HG02610 (cell line): ENCODE data around the gene ENO2.
A peak's percentile ranks its signal among the peaks of the same experiment; 100 is the strongest.

Experiments
- ATAC-seq: cut with Tn5 transposase; IDR thresholded peaks from one replicate; pipeline ENCODE4 v1.9.1; 2021; ENCODE audit warnings: mild to moderate bottlenecking, moderate library complexity; ENCODE audit not compliant: unreplicated experiment

ENO2 gene

DNA sequence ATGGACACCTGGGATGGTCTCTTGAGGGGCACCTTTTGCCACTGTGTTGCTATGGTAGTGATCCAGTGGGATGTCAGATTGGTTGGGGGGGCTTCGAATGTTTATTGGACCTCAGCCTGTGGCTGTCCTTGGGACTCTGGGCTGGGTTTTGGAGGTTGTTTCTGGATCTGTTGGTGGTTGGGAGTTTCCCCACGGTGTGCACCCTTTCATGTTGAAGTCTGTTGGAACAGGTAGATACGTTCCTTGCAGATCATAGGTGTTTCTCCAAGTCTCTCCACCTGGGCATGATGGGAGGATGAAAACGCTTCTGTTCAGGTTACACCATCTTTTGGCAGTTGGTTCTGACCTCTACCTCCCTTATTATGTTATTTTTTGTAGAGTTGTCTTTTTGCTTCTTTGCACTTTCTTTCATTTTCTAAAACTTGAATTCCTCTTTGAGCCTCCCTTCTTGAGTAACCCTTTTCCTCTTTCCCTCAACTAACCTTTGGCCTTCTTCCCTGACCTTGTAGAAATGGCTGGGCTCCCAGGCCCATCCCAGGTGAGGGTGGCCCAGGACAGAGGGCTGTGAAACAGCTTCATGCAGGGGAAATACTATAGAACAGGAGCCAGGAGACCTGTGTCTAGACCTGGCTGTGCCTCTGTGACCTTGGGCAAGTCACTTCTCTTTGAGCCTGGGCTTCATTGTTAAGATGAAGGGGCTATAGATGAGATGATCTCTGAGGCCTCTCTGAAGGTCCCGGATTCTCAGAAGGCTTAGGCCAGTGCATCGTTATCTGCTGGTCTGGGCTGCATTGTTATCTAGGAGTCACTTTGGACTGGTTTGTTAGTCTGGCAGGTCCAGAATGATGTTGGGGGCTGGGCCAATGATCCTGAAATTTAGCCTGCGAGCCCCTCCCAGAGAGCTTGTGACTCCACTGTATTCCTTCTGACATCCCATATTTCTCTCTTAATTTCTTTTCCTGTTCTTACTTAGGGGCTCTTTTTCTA is 15.4 kb downstream of the ENO2 start:
- ATAC-seq, result no peak

DNA sequence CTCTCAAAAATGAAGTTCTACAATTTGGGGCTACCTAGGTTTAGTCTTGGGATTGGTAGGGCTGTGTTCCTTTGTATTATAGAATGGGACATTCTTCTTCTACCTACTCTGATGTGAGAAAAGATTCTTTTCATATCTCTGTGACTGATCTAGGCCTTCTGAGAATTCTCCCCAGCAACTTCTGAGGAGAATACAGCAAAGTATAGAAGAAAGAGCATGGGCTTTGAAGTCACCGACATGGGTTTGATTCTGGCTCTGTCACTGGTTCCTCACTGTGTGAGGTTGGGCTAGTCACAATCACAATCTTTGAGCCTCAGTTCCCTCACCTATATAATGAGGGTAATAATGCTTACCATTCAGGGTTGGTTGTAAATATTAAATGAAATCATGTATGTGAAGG is 18.4 kb downstream of the ENO2 start:
- ATAC-seq, result no peak

DNA sequence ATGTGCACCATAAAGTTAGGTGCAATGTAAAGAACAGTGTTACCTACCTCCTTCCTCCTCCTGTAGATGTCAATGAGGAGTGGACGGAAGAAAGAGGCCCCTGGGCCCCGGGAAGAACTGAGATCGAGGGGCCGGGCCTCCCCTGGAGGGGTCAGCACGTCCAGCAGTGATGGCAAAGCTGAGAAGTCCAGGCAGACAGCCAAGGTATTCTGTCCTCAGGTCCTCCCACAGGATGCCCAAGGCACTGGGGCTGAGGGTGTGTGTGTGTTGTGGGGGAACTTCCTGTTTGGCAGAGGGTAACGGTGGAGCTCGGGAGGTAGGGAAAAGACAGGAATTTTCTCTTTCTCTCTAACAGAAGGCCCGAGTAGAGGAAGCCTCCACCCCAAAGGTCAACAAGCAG is 19.7 kb downstream of the ENO2 start:
- ATAC-seq, result no peak

DNA sequence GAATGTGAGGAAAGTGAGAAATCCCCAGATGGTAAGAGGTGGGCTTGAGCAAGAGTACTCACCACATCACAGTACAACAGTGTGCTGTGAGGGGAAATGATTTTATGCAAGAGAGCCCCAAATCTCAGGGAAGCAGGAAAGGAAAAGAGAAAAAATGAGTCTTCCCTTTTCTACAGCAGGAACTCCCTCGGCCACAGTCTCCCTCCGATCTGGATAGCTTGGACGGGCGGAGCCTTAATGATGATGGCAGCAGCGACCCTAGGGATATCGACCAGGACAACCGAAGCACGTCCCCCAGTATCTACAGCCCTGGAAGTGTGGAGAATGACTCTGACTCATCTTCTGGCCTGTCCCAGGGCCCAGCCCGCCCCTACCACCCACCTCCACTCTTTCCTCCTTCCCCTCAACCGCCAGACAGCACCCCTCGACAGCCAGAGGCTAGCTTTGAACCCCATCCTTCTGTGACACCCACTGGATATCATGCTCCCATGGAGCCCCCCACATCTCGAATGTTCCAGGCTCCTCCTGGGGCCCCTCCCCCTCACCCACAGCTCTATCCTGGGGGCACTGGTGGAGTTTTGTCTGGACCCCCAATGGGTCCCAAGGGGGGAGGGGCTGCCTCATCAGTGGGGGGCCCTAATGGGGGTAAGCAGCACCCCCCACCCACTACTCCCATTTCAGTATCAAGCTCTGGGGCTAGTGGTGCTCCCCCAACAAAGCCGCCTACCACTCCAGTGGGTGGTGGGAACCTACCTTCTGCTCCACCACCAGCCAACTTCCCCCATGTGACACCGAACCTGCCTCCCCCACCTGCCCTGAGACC is 21.2 kb downstream of the ENO2 start:
- ATAC-seq, result no peak

DNA sequence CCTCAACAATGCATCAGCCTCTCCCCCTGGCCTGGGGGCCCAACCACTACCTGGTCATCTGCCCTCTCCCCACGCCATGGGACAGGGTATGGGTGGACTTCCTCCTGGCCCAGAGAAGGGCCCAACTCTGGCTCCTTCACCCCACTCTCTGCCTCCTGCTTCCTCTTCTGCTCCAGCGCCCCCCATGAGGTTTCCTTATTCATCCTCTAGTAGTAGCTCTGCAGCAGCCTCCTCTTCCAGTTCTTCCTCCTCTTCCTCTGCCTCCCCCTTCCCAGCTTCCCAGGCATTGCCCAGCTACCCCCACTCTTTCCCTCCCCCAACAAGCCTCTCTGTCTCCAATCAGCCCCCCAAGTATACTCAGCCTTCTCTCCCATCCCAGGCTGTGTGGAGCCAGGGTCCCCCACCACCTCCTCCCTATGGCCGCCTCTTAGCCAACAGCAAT is 21.8 kb downstream of the ENO2 start:
- ATAC-seq, result no peak

DNA sequence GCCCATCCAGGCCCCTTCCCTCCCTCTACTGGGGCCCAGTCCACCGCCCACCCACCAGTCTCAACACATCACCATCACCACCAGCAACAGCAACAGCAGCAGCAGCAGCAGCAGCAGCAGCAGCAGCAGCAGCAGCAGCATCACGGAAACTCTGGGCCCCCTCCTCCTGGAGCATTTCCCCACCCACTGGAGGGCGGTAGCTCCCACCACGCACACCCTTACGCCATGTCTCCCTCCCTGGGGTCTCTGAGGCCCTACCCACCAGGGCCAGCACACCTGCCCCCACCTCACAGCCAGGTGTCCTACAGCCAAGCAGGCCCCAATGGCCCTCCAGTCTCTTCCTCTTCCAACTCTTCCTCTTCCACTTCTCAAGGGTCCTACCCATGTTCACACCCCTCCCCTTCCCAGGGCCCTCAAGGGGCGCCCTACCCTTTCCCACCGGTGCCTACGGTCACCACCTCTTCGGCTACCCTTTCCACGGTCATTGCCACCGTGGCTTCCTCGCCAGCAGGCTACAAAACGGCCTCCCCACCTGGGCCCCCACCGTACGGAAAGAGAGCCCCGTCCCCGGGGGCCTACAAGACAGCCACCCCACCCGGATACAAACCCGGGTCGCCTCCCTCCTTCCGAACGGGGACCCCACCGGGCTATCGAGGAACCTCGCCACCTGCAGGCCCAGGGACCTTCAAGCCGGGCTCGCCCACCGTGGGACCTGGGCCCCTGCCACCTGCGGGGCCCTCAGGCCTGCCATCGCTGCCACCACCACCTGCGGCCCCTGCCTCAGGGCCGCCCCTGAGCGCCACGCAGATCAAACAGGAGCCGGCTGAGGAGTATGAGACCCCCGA is 22.5 kb downstream of the ENO2 start:
- no peak for ATAC-seq

DNA sequence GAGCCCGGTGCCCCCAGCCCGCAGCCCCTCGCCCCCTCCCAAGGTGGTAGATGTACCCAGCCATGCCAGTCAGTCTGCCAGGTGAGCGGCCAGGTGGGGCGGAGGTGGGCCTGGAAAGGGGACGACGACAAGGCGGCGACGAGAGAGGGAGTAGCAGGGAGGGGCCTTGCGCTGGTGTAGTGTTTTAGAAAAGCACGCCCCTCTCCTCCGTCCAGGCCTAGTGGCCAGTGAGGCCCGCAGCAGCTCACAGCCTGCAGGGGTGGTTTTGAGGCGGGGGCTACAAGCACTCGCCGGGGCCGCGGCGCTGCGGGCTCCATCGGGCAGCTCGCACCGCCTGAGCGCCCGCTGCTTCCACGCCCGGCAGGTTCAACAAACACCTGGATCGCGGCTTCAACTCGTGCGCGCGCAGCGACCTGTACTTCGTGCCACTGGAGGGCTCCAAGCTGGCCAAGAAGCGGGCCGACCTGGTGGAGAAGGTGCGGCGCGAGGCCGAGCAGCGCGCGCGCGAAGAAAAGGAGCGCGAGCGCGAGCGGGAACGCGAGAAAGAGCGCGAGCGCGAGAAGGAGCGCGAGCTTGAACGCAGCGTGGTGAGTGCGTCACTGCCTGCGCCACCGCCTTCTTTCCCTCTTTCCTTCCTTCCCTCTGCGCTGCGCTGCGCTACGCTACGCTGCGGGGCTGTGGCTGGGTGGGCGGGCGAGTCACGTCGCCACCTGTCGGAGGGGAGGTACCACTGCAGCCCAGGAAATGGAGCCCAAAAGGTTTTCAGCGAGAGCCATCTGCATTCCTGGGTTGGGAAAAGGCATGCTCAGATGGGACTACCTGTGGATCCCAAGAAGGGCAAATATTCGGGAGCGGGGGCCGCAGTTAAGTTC is 23.3 kb downstream of the ENO2 start:
- ATAC-seq, result peak; percentile 88

DNA sequence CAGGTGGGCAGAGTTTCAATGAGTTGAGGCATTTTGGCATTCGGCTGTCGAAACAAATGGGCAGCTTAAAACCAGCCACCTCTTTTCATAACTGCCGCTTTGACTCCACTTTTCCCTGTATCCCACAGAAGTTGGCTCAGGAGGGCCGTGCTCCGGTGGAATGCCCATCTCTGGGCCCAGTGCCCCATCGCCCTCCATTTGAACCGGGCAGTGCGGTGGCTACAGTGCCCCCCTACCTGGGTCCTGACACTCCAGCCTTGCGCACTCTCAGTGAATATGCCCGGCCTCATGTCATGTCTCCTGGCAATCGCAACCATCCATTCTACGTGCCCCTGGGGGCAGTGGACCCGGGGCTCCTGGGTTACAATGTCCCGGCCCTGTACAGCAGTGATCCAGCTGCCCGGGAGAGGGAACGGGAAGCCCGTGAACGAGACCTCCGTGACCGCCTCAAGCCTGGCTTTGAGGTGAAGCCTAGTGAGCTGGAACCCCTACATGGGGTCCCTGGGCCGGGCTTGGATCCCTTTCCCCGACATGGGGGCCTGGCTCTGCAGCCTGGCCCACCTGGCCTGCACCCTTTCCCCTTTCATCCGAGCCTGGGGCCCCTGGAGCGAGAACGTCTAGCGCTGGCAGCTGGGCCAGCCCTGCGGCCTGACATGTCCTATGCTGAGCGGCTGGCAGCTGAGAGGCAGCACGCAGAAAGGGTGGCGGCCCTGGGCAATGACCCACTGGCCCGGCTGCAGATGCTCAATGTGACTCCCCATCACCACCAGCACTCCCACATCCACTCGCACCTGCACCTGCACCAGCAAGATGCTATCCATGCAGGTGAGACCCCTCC is 24.2 kb downstream of the ENO2 start:
- ATAC-seq, result no peak

DNA sequence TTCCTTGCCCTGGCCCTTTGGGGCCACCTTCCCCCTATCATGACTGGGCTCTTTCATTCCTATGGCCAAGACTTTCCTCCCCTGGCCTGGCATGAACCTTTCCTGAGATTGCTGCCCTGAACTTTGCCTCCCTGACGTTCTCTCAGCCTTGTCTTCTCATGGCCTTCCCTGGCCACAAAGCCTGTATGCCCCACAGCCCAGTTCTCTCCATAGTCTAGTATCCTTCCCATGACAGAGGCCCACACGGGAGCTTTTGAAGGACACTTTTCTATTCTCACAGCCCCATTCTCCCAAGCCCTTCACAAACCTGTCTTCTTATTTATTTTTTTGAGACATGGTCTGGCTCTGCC is 24.8 kb downstream of the ENO2 start:
- no peak for ATAC-seq

DNA sequence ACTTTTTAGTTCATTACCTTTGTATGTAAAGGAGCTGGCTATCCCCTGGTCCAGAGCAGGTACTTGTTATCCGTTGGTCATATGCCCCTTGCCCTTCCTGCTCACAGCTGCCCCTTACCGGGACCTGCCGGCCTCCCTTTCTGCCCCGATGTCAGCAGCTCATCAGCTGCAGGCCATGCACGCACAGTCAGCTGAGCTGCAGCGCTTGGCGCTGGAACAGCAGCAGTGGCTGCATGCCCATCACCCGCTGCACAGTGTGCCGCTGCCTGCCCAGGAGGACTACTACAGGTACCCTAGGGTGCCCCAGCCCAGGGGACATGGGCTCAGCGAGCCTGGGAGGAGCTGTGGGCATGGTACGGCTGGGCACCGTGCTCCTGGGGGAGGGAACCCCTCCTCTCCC is 26.9 kb downstream of the ENO2 start:
- ATAC-seq, result no peak

DNA sequence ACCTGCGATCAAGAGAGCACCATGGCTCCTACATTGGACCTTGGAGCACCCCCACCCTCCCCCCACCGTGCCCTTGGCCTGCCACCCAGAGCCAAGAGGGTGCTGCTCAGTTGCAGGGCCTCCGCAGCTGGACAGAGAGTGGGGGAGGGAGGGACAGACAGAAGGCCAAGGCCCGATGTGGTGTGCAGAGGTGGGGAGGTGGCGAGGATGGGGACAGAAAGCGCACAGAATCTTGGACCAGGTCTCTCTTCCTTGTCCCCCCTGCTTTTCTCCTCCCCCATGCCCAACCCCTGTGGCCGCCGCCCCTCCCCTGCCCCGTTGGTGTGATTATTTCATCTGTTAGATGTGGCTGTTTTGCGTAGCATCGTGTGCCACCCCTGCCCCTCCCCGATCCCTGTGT is 27.4 kb downstream of the ENO2 start:
- ATAC-seq, result no peak

DNA sequence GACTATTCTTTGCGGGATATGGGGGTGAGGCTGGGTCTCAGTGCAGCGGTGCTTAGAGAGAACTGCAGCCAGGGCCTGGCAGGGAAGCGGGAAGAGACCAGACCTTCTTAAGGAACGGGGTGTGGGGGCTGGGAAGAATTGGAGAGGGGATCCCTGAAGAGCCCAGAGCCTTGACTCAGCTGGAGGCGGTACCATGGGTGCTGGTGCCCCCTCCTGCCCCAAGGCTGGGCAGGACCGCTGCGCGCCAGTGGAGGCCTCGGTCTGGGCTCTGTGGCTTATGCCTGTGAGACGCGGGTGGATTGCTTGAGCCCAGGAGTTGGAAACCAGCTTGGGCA is 27.9 kb downstream of the ENO2 start:
- ATAC-seq, result no peak

DNA sequence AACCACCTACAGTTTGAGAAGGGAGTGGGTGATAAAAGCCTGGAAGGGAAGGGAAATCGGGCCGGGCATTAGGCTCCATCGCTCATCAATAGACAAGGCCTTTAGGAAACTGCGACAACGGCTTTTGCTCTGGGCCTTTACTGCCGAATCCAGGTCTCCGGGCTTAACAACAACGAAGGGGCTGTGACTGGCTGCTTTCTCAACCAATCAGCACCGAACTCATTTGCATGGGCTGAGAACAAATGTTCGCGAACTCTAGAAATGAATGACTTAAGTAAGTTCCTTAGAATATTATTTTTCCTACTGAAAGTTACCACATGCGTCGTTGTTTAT is 29.0 kb downstream of the ENO2 start:
- peak; percentile 26 for ATAC-seq

DNA sequence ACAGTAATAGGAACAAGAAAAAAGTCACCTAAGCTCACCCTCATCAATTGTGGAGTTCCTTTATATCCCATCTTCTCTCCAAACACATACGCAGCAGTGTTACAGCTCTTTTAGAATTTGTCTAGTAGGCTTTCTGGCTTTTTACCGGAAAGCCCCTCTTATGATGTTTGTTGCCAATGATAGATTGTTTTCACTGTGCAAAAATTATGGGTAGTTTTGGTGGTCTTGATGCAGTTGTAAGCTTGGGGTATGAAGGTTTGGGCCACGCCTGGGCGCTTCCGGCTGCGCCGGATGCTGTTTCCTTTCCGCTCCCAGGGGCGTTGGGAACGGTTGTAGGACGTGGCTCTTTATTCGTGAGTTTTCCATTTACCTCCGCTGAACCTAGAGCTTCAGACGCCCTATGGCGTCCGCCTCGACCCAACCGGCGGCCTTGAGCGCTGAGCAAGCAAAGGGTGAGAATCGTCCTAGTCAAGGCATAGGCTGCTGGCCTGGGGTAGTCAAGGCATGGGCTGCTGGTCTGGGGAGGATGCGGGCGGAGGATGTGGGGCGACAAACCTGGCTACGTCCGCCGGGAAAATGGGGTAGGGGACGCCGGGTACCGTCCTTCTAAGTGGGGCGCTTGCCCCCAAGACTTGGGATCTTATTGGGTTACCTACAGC is 29.5 kb downstream of the ENO2 start, which contains the start of the genes C12orf57 and RNU7-1:
Gene C12orf57 (plus strand): TSS at position 301 of the 659 bp plus-strand sequence. CDS start 100 bp downstream, at position 401.
Gene RNU7-1 (plus strand): TSS at position 95 of the 659 bp plus-strand sequence.
- ATAC-seq, result peak; percentile 41

DNA sequence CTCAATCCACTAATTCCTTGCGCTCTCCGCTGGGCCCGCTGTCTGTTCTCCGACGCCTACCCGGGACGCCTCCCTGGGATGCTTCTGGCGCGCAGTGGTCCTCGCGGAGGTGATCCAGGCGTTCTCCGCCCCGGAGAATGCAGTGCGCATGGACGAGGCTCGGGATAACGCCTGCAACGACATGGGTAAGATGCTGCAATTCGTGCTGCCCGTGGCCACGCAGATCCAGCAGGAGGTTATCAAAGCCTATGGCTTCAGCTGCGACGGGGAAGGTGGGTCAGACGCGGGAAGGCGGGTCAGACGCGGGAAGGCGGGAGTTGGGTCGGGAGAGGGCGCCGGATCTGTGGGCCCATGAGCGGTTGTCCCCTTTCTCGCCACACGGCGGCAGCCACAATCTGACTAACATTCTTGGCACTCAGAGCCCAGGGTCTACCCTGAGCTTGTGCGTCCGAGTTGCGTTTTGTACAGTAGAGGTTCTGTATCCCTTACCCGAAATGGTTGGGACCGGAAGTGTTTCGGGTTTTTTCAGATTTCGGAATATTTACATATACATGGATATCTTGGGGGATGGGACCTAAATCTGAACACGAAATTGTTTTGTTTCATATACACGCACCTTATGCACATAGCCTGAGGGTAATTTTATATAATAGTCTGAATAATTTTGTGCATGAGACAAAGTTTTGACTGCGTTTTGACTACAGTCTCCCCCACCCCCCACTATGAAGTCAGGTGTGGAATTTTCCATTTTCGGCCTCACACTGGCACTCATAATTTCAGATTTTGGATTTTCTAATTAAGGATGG is 30.2 kb downstream of the ENO2 start:
- ATAC-seq, result peak; percentile 31

DNA sequence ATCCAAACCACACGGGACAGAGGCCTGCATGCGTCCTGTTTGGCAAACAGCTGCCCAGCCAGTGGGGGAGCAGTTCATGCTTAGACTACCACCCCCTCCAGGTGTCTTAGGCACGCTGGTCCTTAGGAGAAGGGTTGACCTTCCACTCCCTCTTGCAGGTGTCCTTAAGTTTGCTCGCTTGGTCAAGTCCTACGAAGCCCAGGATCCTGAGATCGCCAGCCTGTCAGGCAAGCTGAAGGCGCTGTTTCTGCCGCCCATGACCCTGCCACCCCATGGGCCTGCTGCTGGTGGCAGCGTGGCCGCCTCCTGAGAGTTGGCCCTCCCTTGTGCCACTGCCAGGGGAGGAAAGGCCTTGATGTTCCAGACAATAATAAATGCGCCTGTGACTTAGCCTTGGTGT is 31.2 kb downstream of the ENO2 start:
- no peak for ATAC-seq

DNA sequence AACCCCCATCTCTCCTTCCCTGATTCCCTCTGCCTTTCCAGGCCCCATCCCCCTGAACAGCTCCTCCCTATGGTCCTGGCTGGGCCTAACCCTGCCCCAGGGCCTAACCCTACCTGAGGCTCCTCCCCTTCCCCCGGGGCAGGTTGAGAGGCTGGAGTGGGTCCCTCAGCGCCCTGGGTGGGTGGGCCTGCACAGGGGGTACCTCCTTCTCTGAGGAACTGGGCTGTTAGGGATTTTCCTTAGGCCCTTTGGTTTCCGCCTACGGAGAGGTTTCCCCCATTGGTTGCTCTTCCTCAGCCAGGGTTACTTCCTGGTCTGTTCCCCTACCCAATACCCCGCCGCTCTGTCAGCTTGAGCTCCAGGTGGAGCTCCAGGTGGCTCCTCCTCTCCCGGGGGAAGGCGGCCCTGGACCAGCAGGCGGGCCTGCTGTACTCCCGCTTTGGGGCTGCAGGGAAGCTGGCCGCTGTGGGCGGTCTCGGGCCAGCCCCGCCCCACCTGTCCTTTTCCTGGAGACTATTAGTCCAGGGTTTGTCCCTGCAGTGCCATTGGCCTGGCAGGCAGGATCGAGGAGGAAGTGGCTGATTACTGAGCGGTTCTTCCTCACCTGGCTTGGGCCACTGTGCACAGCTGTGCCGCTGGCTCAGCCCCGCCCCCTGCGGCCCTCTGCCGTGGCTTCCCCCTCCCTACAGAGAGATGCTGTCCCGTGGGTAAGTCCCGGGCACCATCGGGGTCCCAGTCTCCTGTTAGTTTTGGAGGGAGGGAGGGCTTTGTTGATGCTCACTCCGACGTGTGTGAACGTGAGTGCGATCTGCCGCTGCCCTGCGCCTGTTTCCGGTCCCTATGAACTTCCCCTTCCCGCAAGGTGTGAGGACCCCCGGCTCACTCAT is 31.9 kb downstream of the ENO2 start:
- ATAC-seq, result peak; percentile 34
